ENCODE results near the gene NEXMIF. TPM values are rescaled to one million over a fixed set of nuclear protein-coding genes. Genes with fewer than 3 reads are reported as not detected.
A peak's percentile ranks its signal among the peaks of the same experiment; 100 is the strongest.
"Not testable (repeated sequence)": the region's sequence is repeated elsewhere in the genome, so short reads cannot be mapped to it uniquely, and the experiment has no call there.

The NEXMIF gene
- total and polyA plus RNA-seq, 2 donors from 2014 or later = 0.54 to 6.0 TPM

- intact Hi-C loops (cut with DNase I) = no loop called here
- H3K9ac ChIP-seq (ENCODE audit: low read length in 3 of 3) = no peak overlapping the region
- no peak overlapping the region for H3K4me3 ChIP-seq (ENCODE audit: low read length in 3 of 3)
- DNase-seq (no peak), FAIRE-seq (no peak)
- H3K27me3 ChIP-seq (ENCODE audit: control insufficient read depth, insufficient read depth, low read length) = no peaks in the 10 kb centered on the region
- TF ChIP-seq CTCF (IDR thresholded peaks at IDR 0.05; ENCODE audit: borderline replicate concordance, extremely low read depth, insufficient read depth) = no peak
- H3K9me3 ChIP-seq (ENCODE audit: control insufficient read depth in 2 of 3, insufficient read depth in 1 of 3, low read length in 3 of 3) = peaks cover 2 to 18% (median 4%) of the 10 kb centered on the region in 3 donors
- no peaks in the 10 kb centered on the region for H3K4me1 ChIP-seq (ENCODE audit: control insufficient read depth in 2 of 3, insufficient read depth in 2 of 3, low read depth in 1 of 3, low read length in 3 of 3)
- H3K27ac ChIP-seq (ENCODE audit: low read depth in 2 of 2, low read length in 2 of 2) = no peak overlapping the region
- H3K36me3 ChIP-seq (ENCODE audit: control insufficient read depth in 2 of 3, insufficient read depth in 3 of 3, low read length in 3 of 3) = no peaks in the 10 kb centered on the region
These were observed 72.0 kb downstream of the NEXMIF start for GRCh38 chrX:74853255-74853654.

- no peaks in the 10 kb centered on the region for H3K9me3 ChIP-seq (ENCODE audit: control insufficient read depth in 2 of 3, insufficient read depth in 1 of 3, low read length in 3 of 3)
- no peaks in the 10 kb centered on the region for H3K36me3 ChIP-seq (ENCODE audit: control insufficient read depth in 2 of 3, insufficient read depth in 3 of 3, low read length in 3 of 3)
- FAIRE-seq (no peak), DNase-seq (peak in 1 of 5 donors; percentile 3)
- H3K4me1 ChIP-seq (ENCODE audit: control insufficient read depth in 2 of 3, insufficient read depth in 2 of 3, low read depth in 1 of 3, low read length in 3 of 3) = no peaks in the 10 kb centered on the region
- H3K27ac ChIP-seq (ENCODE audit: low read depth in 2 of 2, low read length in 2 of 2) = no peak overlapping the region
- H3K27me3 ChIP-seq (ENCODE audit: control insufficient read depth, insufficient read depth, low read length) = no peaks in the 10 kb centered on the region
- intact Hi-C loops (cut with DNase I) = no loop called here
- H3K9ac ChIP-seq (ENCODE audit: low read length in 3 of 3) = no peak overlapping the region
- TF ChIP-seq CTCF (IDR thresholded peaks at IDR 0.05; ENCODE audit: borderline replicate concordance, extremely low read depth, insufficient read depth) = no peak
- no peak overlapping the region for H3K4me3 ChIP-seq (ENCODE audit: low read length in 3 of 3)
These were observed 89.7 kb downstream of the NEXMIF start for GRCh38 chrX:74835566-74835965.

GRCh38 chrX:74819797-74820196, 105.5 kb downstream of the NEXMIF start:
- intact Hi-C loops (cut with DNase I); H3K27me3 ChIP-seq (ENCODE audit: control insufficient read depth, insufficient read depth, low read length); H3K4me3 ChIP-seq (ENCODE audit: low read length in 3 of 3); FAIRE-seq; H3K4me1 ChIP-seq (ENCODE audit: control insufficient read depth in 2 of 3, insufficient read depth in 2 of 3, low read depth in 1 of 3, low read length in 3 of 3); DNase-seq; H3K36me3 ChIP-seq (ENCODE audit: control insufficient read depth in 2 of 3, insufficient read depth in 3 of 3, low read length in 3 of 3); H3K9ac ChIP-seq (ENCODE audit: low read length in 3 of 3); H3K9me3 ChIP-seq (ENCODE audit: control insufficient read depth in 2 of 3, insufficient read depth in 1 of 3, low read length in 3 of 3); H3K27ac ChIP-seq (ENCODE audit: low read depth in 2 of 2, low read length in 2 of 2): not testable (repeated sequence)

- Histone ChIP-seq H3K27me3 (ENCODE audit: control insufficient read depth, insufficient read depth, low read length) (no peaks in the 10 kb centered on the region), H3K4me3 (ENCODE audit: low read length in 3 of 3) (no peak overlapping the region), H3K9ac (ENCODE audit: low read length in 3 of 3) (no peak overlapping the region), H3K4me1 (ENCODE audit: control insufficient read depth in 2 of 3, insufficient read depth in 2 of 3, low read depth in 1 of 3, low read length in 3 of 3) (no peaks in the 10 kb centered on the region), H3K36me3 (ENCODE audit: control insufficient read depth in 2 of 3, insufficient read depth in 3 of 3, low read length in 3 of 3) (no peaks in the 10 kb centered on the region), H3K27ac (ENCODE audit: low read depth in 2 of 2, low read length in 2 of 2) (no peak overlapping the region), H3K9me3 (ENCODE audit: control insufficient read depth in 2 of 3, insufficient read depth in 1 of 3, low read length in 3 of 3) (no peaks in the 10 kb centered on the region)
- no peak for FAIRE-seq
- peak in 1 of 5 donors; percentile 0 for DNase-seq
- TF ChIP-seq CTCF (IDR thresholded peaks at IDR 0.05; ENCODE audit: borderline replicate concordance, extremely low read depth, insufficient read depth) = no peak
- intact Hi-C loops (cut with DNase I) = no loop called here
These were observed 110.6 kb downstream of the NEXMIF start for GRCh38 chrX:74814681-74815080.

Data from kidney (tissue), 14 donors.